HG03139 (cell line): ENCODE measurements around the gene ATF4.

Experiments used
- ATAC-seq: cut with Tn5 transposase; IDR thresholded peaks from one replicate; pipeline ENCODE4 v1.9.1; 2021; ENCODE audit not compliant: unreplicated experiment

The ATF4 gene

GRCh38 chr22:39556970-39557841, 36.8 kb downstream of the ATF4 start:
- ATAC-seq, result no peak

GRCh38 chr22:39558254-39558727, 37.9 kb downstream of the ATF4 start:
- no peak for ATAC-seq

- ATAC-seq, result no peak
Observed at GRCh38 chr22:39558950-39559349, 38.6 kb downstream of the ATF4 start.

- ATAC-seq, result no peak
Observed at GRCh38 chr22:39559456-39560105, 39.2 kb downstream of the ATF4 start.

GRCh38 chr22:39560127-39560526, 39.8 kb downstream of the ATF4 start:
- no peak for ATAC-seq

- ATAC-seq, result no peak
Observed at GRCh38 chr22:39562839-39563489, 42.6 kb downstream of the ATF4 start.

- no peak for ATAC-seq
Observed at GRCh38 chr22:39563571-39564428, 43.4 kb downstream of the ATF4 start.

GRCh38 chr22:39565414-39565944, 45.1 kb downstream of the ATF4 start:
- ATAC-seq, result no peak

- no peak for ATAC-seq
Observed at GRCh38 chr22:39567135-39567946, 47.0 kb downstream of the ATF4 start.

GRCh38 chr22:39568278-39568981, 48.1 kb downstream of the ATF4 start:
- ATAC-seq, result no peak

- ATAC-seq, result no peak
Observed at GRCh38 chr22:39569066-39569465, 48.7 kb downstream of the ATF4 start.

- no peak for ATAC-seq
Observed at GRCh38 chr22:39570226-39570625, 49.9 kb downstream of the ATF4 start.

- no peak for ATAC-seq
Observed at GRCh38 chr22:39570665-39571064, 50.3 kb downstream of the ATF4 start, which contains the start of gene CACNA1I. CACNA1I (plus strand) TSS chr22:39570753; CDS start chr22:39570753, 0 bp downstream.

GRCh38 chr22:39571538-39571937, 51.2 kb downstream of the ATF4 start:
- ATAC-seq, result no peak
